ENCODE results near the gene TAOK3. TPM values are rescaled to one million over a fixed set of nuclear protein-coding genes. Genes with fewer than 3 reads are reported as not detected.

Gene TAOK3
- total RNA-seq, 4 donors from 2014 or later, result 34.6 to 44.9 (median 39.6) TPM

DNA sequence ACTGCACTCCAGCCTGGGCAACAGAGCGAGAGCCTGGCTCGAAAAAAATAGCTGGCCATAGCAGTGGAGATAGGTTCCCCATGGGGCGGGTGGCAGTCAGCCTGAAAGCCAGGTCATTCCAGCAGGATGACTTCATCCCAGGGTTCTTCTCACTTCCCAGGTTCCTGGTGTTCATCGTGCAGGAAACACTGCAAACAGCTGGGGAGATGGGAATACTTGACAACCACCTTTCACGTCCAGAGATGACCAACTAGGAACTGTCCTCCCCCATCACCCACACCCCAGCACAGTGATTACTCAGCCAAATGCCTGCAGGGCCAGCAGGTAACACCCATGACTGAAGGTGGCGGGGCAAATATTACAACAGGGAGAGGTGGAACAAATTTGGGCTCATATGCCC is 270.6 kb downstream of the TAOK3 start:
- intact Hi-C loops (cut with DNase I), result loop anchor here (2.0 kb wide), 1 partner anchor 41 kb away; the partner anchor contains the start of gene WSB2
- WGBS, result 82% methylated on average over 5 of the region's 6 CpGs

GRCh38 chr12:118101051-118101450 is 271.7 kb downstream of the TAOK3 start:
- H3K4me3 ChIP-seq, result no peak overlapping the region
- WGBS, result 95% methylated on average over 3 of the region's 3 CpGs
- intact Hi-C loops (cut with DNase I), result no loop called here

More for the DNA sequence above, 270.6 kb downstream of the TAOK3 start:
- no peak for TF ChIP-seq POLR2AphosphoS5 (IDR thresholded peaks at IDR 0.05)
- TF ChIP-seq POLR2A (IDR thresholded peaks at IDR 0.05; ENCODE audit: low read depth), result no peak
- TF ChIP-seq CTCF (IDR thresholded peaks at IDR 0.05), result no peak
- no peak for TF ChIP-seq EP300 (IDR thresholded peaks at IDR 0.05)
- H3K36me3 ChIP-seq, result no peaks in the 10 kb centered on the region
- DNase-seq (ENCODE audit: extremely low spot score), result no peak
- H3K27me3 ChIP-seq, result no peaks in the 10 kb centered on the region
- no peaks in the 10 kb centered on the region for H3K9me3 ChIP-seq
- no peak overlapping the region for H3K27ac ChIP-seq (replicated peaks in 1 of 4)
- H3K4me3 ChIP-seq, result no peak overlapping the region
- peaks cover 11 to 23% (median 17%) of the 10 kb centered on the region in 4 donors for H3K4me1 ChIP-seq

More at GRCh38 chr12:118101051-118101450, 271.7 kb downstream of the TAOK3 start:
- Histone ChIP-seq H3K4me1 (peaks cover 11 to 23% (median 17%) of the 10 kb centered on the region in 4 donors), H3K27ac (replicated peaks in 1 of 4) (no peak overlapping the region), H3K27me3 (no peaks in the 10 kb centered on the region), H3K9me3 (no peaks in the 10 kb centered on the region), H3K36me3 (no peaks in the 10 kb centered on the region)
- DNase-seq (ENCODE audit: extremely low spot score), result no peak
- no peak for TF ChIP-seq EP300 (IDR thresholded peaks at IDR 0.05)
- TF ChIP-seq POLR2A (IDR thresholded peaks at IDR 0.05; ENCODE audit: low read depth), result no peak
- TF ChIP-seq CTCF (IDR thresholded peaks at IDR 0.05), result no peak
- no peak for TF ChIP-seq POLR2AphosphoS5 (IDR thresholded peaks at IDR 0.05)

Other genes with a start within 250 kb of the TAOK3 start
- gene PEBP1, start 236.8 kb downstream of the TAOK3 start, total RNA-seq, result 100 to 1,000 TPM; 233 to 393 (median 327) TPM
- gene SUDS3, start 3.6 kb upstream of the TAOK3 start, total RNA-seq, result 10 to 100 TPM; 34.5 to 76.0 (median 62.7) TPM

All from esophagus muscularis mucosa (tissue), 4 donors.